H9 (cell line): ENCODE data around the gene CFAP46. TPM values are rescaled to one million over a fixed set of nuclear protein-coding genes. Genes with fewer than 3 reads are reported as not detected.

Experiments used
- DNase-seq: peaks from one replicate; pipeline ENCODE4 v3.0.0-alpha.2; 2017
- H2AFZ ChIP-seq: one replicate; pipeline ENCODE4 v1.6.1; 2013; ENCODE audit warnings: mild to moderate bottlenecking, low read length, control low read depth, moderate library complexity
- H2AK5ac ChIP-seq: 2 replicates; pipeline ENCODE4 v1.6.1; 2013; ENCODE audit warnings: low read length, control low read depth, mixed read lengths; ENCODE audit not compliant: insufficient read length
- H2BK120ac ChIP-seq: one replicate; pipeline ENCODE4 v1.6.1; 2013; ENCODE audit warnings: low read depth, mild to moderate bottlenecking, low read length, control low read depth, inconsistent platforms; ENCODE audit not compliant: poor library complexity, severe bottlenecking
- H2BK12ac ChIP-seq: 2 replicates; pipeline ENCODE4 v1.6.1; 2013; ENCODE audit warnings: low read length, control low read depth, mixed read lengths, low read depth; ENCODE audit not compliant: insufficient read length
- H2BK15ac ChIP-seq: 2 replicates; pipeline ENCODE4 v1.6.1; 2013; ENCODE audit warnings: low read depth, low read length, control low read depth
- H2BK20ac ChIP-seq: one replicate; pipeline ENCODE4 v1.6.1; 2013; ENCODE audit warnings: low read depth, mild to moderate bottlenecking, low read length, control low read depth, inconsistent platforms; ENCODE audit not compliant: poor library complexity, severe bottlenecking
- H2BK5ac ChIP-seq: 2 replicates; pipeline ENCODE4 v1.6.1; 2013; ENCODE audit warnings: low read length, control low read depth, mixed read lengths; ENCODE audit not compliant: insufficient read length
- H3K14ac ChIP-seq: 2 replicates; pipeline ENCODE4 v1.6.1; 2013; ENCODE audit warnings: low read length, control low read depth; ENCODE audit not compliant: insufficient read depth
- H3K18ac ChIP-seq: 2 replicates; pipeline ENCODE4 v1.6.1; 2013; ENCODE audit warnings: low read depth, mild to moderate bottlenecking, mixed read lengths, low read length, control low read depth; ENCODE audit not compliant: insufficient read length
- H3K23ac ChIP-seq: 2 replicates; pipeline ENCODE4 v1.6.1; 2013; ENCODE audit warnings: low read length, control low read depth, mixed read lengths, low read depth; ENCODE audit not compliant: insufficient read length
- H3K23me2 ChIP-seq: 2 replicates; pipeline ENCODE4 v1.6.1; 2013; ENCODE audit warnings: low read depth, mild to moderate bottlenecking, mixed read lengths, low read length, control low read depth; ENCODE audit not compliant: insufficient read length, poor library complexity, severe bottlenecking
- H3K27ac ChIP-seq: 2 replicates; pipeline ENCODE4 v1.5.1; 2013; ENCODE audit warnings: low read length, control low read depth, mixed read lengths, low read depth; ENCODE audit not compliant: insufficient read length
- H3K27me3 ChIP-seq: 2 replicates; pipeline ENCODE4 v1.6.1; 2013; ENCODE audit warnings: low read length, control low read depth, inconsistent platforms; ENCODE audit not compliant: insufficient read depth
- H3K4ac ChIP-seq: 2 replicates; pipeline ENCODE4 v1.6.1; 2013; ENCODE audit warnings: low read depth, mild to moderate bottlenecking, control low read depth, inconsistent platforms, low read length, moderate library complexity
- H3K4me1 ChIP-seq: 2 replicates; pipeline ENCODE4 v1.6.1; 2013; ENCODE audit warnings: low read length, control low read depth, inconsistent platforms; ENCODE audit not compliant: insufficient read depth
- H3K4me2 ChIP-seq: 2 replicates; pipeline ENCODE4 v1.6.1; 2013; ENCODE audit warnings: low read length, control low read depth, mixed read lengths; ENCODE audit not compliant: insufficient read length, insufficient read depth
- H3K56ac ChIP-seq: 2 replicates; pipeline ENCODE4 v1.6.1; 2013; ENCODE audit warnings: low read depth, mild to moderate bottlenecking, mixed read lengths, low read length, control low read depth; ENCODE audit not compliant: insufficient read length
- H3K79me1 ChIP-seq: 2 replicates; pipeline ENCODE4 v1.6.1; 2013; ENCODE audit warnings: low read depth, mild to moderate bottlenecking, moderate library complexity, low read length, control low read depth, inconsistent platforms; ENCODE audit not compliant: insufficient read depth, poor library complexity, severe bottlenecking
- H3K79me2 ChIP-seq: 2 replicates; pipeline ENCODE4 v1.6.1; 2013; ENCODE audit warnings: low read length, control low read depth, inconsistent platforms; ENCODE audit not compliant: insufficient read depth
- H3K9ac ChIP-seq: 2 replicates; pipeline ENCODE4 v1.6.1; 2013; ENCODE audit warnings: low read length, control low read depth, mixed read lengths; ENCODE audit not compliant: insufficient read length; ENCODE audit errors: extremely low read depth
- H3K9me3 ChIP-seq: one replicate; pipeline ENCODE4 v1.6.1; 2013; ENCODE audit warnings: low read depth, low read length, inconsistent platforms; ENCODE audit not compliant: control insufficient read depth
- H3T11ph ChIP-seq: one replicate; pipeline ENCODE4 v1.6.1; 2013; ENCODE audit warnings: mild to moderate bottlenecking, low read length, control low read depth, inconsistent platforms
- H4K20me1 ChIP-seq: one replicate; pipeline ENCODE4 v1.6.1; 2013; ENCODE audit not compliant: control insufficient read depth, insufficient read length, insufficient read depth
- H4K5ac ChIP-seq: 2 replicates; pipeline ENCODE4 v1.6.1; 2013; ENCODE audit warnings: low read depth, mild to moderate bottlenecking, mixed read lengths, low read length, control low read depth; ENCODE audit not compliant: insufficient read length
- H4K8ac ChIP-seq: replicated peaks from 2 replicates; pipeline ENCODE4 v1.6.1; 2013; ENCODE audit warnings: low read length, control low read depth, mixed read lengths, low read depth; ENCODE audit not compliant: insufficient read length
- H4K91ac ChIP-seq: 2 replicates; pipeline ENCODE4 v1.6.1; 2013; ENCODE audit warnings: low read depth, mild to moderate bottlenecking, moderate library complexity, mixed read lengths, low read length, control low read depth; ENCODE audit not compliant: insufficient read length
- H3K27ac Mint-ChIP-seq, 3 experiments: 2 replicates in 2 of 3; 3 replicates in 1 of 3; pipeline ENCODE4 v1.8.0; 2020 to 2021; ENCODE audit warnings: mixed read lengths in 3 of 3, mild to moderate bottlenecking in 1 of 3, moderate library complexity in 1 of 3
- H3K27me3 Mint-ChIP-seq: 2 replicates; pipeline ENCODE4 v1.8.0; 2021; ENCODE audit warnings: low read depth, mild to moderate bottlenecking, moderate library complexity, mixed read lengths
- H3K36me3 Mint-ChIP-seq, 3 experiments: 2 replicates in 2 of 3; 3 replicates in 1 of 3; pipeline ENCODE4 v1.8.0; 2020 to 2021; ENCODE audit warnings: low read depth in 3 of 3, mixed read lengths in 3 of 3; ENCODE audit not compliant: insufficient read depth in 1 of 3
- H3K4me1 Mint-ChIP-seq, 2 experiments: 2 replicates each; pipeline ENCODE4 v1.8.0; 2020; ENCODE audit warnings: mixed read lengths in 2 of 2
- H3K4me3 Mint-ChIP-seq, 2 experiments: 2 replicates in 1 of 2; 3 replicates in 1 of 2; pipeline ENCODE4 v1.8.0; 2020 to 2021; ENCODE audit warnings: mild to moderate bottlenecking in 2 of 2, mixed read lengths in 2 of 2, moderate library complexity in 1 of 2
- H3K9me3 Mint-ChIP-seq, 2 experiments: 2 replicates in 1 of 2; 3 replicates in 1 of 2; pipeline ENCODE4 v1.8.0; 2020; ENCODE audit warnings: mild to moderate bottlenecking in 2 of 2, mixed read lengths in 2 of 2, moderate library complexity in 1 of 2
- CTCF ChIP-seq: fragments of 200-600 bp; sonication (generic); conservative IDR thresholded peaks from 3 replicates; pipeline ENCODE4 v1.8.0; 2021; ENCODE audit warnings: antibody characterized with exemption, mild to moderate bottlenecking
- WGBS: extraction: QIAGEN DNeasy Blood & Tissue Kit; methylation state at CpG from one replicate; pipeline ENCODE4 v1.1.7; 2013; ENCODE audit warnings: missing lambda C conversion rate, low lambda C conversion rate, mixed read lengths; ENCODE audit not compliant: insufficient read length; ENCODE audit errors: extremely low coverage; 5-methylcytosine and 5-hydroxymethylcytosine counted together
- total RNA-seq: library from RNA; stranded (reverse); gene quantifications from 2 replicates; pipeline ENCODE4 v1.2.1, GENCODE V29; 2021

Gene CFAP46
- total RNA-seq, 1 experiment from 2014 or later = 3.1 TPM

DNA sequence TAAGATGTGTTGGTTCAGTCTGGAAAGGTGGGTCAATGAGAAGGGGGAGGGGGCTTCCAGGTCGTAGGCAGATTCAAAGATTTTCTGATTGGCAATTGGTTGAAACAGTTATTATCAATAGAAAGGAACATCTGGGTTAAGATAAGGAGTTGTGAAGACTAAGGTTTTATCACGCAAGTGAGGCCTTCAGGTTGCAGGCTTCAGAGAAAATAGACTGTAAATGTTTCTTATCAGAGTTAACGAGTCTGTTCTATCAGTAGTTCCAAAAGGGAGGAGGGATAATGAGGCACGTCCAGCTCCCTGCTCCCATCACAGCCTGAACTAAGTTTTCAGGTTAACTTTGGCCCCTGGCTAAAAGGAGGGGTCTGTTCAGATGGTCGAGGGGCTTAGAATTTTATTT is 11.1 kb upstream of the CFAP46 start:
- no peak overlapping the region for H2BK5ac ChIP-seq
- H3K79me1 ChIP-seq = no peaks in the 10 kb centered on the region
- Mint-ChIP-seq H3K27me3 (peaks cover 3% of the 10 kb centered on the region), H3K9me3 (no peaks in the 10 kb centered on the region), H3K27ac (no peak overlapping the region), H3K4me1 (peaks cover 5% of the 10 kb centered on the region in 2 experiments), H3K4me3 (no peak overlapping the region), H3K36me3 (no peaks in the 10 kb centered on the region)
- TF ChIP-seq CTCF = no peak
- no peak overlapping the region for H2BK15ac ChIP-seq
- WGBS = no CpG with 5 or more reads among the region's 5 CpGs
- no peak overlapping the region for H3K56ac ChIP-seq
- no peak for DNase-seq
- H3K18ac ChIP-seq = no peak overlapping the region
- no peak overlapping the region for H2AK5ac ChIP-seq
- H4K5ac ChIP-seq = no peak overlapping the region
- H3T11ph ChIP-seq = no peak overlapping the region
- no peak overlapping the region for H3K14ac ChIP-seq
- no peak overlapping the region for H3K9ac ChIP-seq
- H3K27ac ChIP-seq = no peak overlapping the region
- no peak overlapping the region for H2AFZ ChIP-seq
- H3K23ac ChIP-seq = no peak overlapping the region
- H3K4me1 ChIP-seq = no peaks in the 10 kb centered on the region
- H3K9me3 ChIP-seq = no peaks in the 10 kb centered on the region
- H2BK12ac ChIP-seq = no peak overlapping the region
- H4K8ac ChIP-seq = no peak overlapping the region
- H3K4ac ChIP-seq = no peak overlapping the region
- H2BK20ac ChIP-seq = no peak overlapping the region
- H4K91ac ChIP-seq = no peak overlapping the region
- H2BK120ac ChIP-seq = no peak overlapping the region
- no peaks in the 10 kb centered on the region for H3K79me2 ChIP-seq
- no peaks in the 10 kb centered on the region for H4K20me1 ChIP-seq
- no peaks in the 10 kb centered on the region for H3K23me2 ChIP-seq
- no peaks in the 10 kb centered on the region for H3K27me3 ChIP-seq
- no peak overlapping the region for H3K4me2 ChIP-seq
